SK-N-SH (cell line): ENCODE data around the gene TMEM41B. TPM values are rescaled to one million over a fixed set of nuclear protein-coding genes. Genes with fewer than 3 reads are reported as not detected.
"Not testable (repeated sequence)": the region's sequence is repeated elsewhere in the genome, so short reads cannot be mapped to it uniquely, and the experiment has no call there.

Source experiments
- CTCF ChIA-PET: fragments of 300-600, 350-600 bp; formaldehyde crosslinking; extraction: SDS; loops from one replicate; lab custom pipeline; 2021; lab: Yijun Ruan, JAX
- POLR2A ChIA-PET: fragments of 350-600 bp; sonication (Branson Sonifier 250); formaldehyde crosslinking; extraction: SDS; loops from one replicate; lab custom pipeline; 2020; ENCODE audit warnings: antibody characterized with exemption, inconsistent platforms; lab: Yijun Ruan, JAX
- DNase-seq: peaks from one replicate; pipeline ENCODE4 v3.0.0; 2012
- H2AFZ ChIP-seq: fragments of 200-600 bp; sonication (generic); 2 replicates; pipeline ENCODE4 v1.8.1; 2016; ENCODE audit warnings: antibody characterized with exemption, mild to moderate bottlenecking, low read depth
- H3F3A ChIP-seq: fragments of 200-600 bp; sonication (generic); replicated peaks from 2 replicates; pipeline ENCODE3; 2016; ENCODE audit warnings: antibody characterized with exemption, mild to moderate bottlenecking; ENCODE audit not compliant: insufficient read depth
- H3K27ac ChIP-seq, 2 experiments: fragments of 200-500 bp in 1 of 2; fragments of 200-600 bp in 1 of 2; sonication (Bioruptor generic) in 1 of 2; sonication (generic), shearing (Covaris generic) in 1 of 2; 2 replicates each; pipeline versions ENCODE4 v1.5.1 to v1.6.1; 2014 to 2016; ENCODE audit warnings: low read depth in 2 of 2, inconsistent platforms in 1 of 2, low read length in 1 of 2, mild to moderate bottlenecking in 1 of 2, mixed read lengths in 1 of 2
- H3K27me3 ChIP-seq: fragments of 200-600 bp; sonication (generic), shearing (Covaris generic); 2 replicates; pipeline ENCODE4 v1.6.1; 2016; ENCODE audit warnings: mixed run types; ENCODE audit not compliant: insufficient read depth
- H3K36me3 ChIP-seq, 2 experiments: fragments of 200-500 bp in 1 of 2; fragments of 200-600 bp in 1 of 2; sonication (Bioruptor generic) in 1 of 2; sonication (generic) in 1 of 2; replicated peaks in 1 of 2; 2 replicates each; pipeline versions ENCODE3 to v1.5.1; 2014 to 2016; ENCODE audit warnings: low read length in 1 of 2, mild to moderate bottlenecking in 1 of 2; ENCODE audit not compliant: insufficient read depth in 2 of 2, control insufficient read depth in 1 of 2
- H3K4me1 ChIP-seq, 2 experiments: fragments of 200-500 bp in 1 of 2; fragments of 200-600 bp in 1 of 2; sonication (Bioruptor generic) in 1 of 2; sonication (generic), shearing (Covaris generic) in 1 of 2; 2 replicates each; pipeline versions ENCODE4 v1.5.1 to v1.6.1; 2014 to 2016; ENCODE audit warnings: low read depth in 1 of 2, low read length in 1 of 2, mixed run types in 1 of 2; ENCODE audit not compliant: insufficient read depth in 2 of 2, control insufficient read depth in 1 of 2
- H3K4me2 ChIP-seq: fragments of 200-600 bp; sonication (generic), shearing (Covaris generic); 2 replicates; pipeline ENCODE4 v1.6.1; 2017; ENCODE audit warnings: mixed run types
- H3K4me3 ChIP-seq, 2 experiments: fragments of 200-500 bp in 1 of 2; fragments of 200-600 bp in 1 of 2; sonication (Bioruptor generic) in 1 of 2; sonication (generic), shearing (Covaris generic) in 1 of 2; 2 replicates each; pipeline versions ENCODE4 v1.5.1 to v1.8.1; 2014 to 2016; ENCODE audit warnings: low read depth in 2 of 2, inconsistent platforms in 1 of 2, low read length in 1 of 2, mild to moderate bottlenecking in 1 of 2, mixed read lengths in 1 of 2, moderate library complexity in 1 of 2
- H3K79me2 ChIP-seq: fragments of 200-600 bp; sonication (generic); 2 replicates; pipeline ENCODE4 v1.8.1; 2017; ENCODE audit warnings: mild to moderate bottlenecking; ENCODE audit not compliant: insufficient read depth
- H3K9ac ChIP-seq: fragments of 200-600 bp; sonication (generic); 2 replicates; pipeline ENCODE4 v1.6.1; 2017; ENCODE audit warnings: mixed run types
- H3K9me2 ChIP-seq: fragments of 200-600 bp; sonication (generic); 2 replicates; pipeline ENCODE4 v1.6.1; 2017; ENCODE audit warnings: mixed run types
- H3K9me3 ChIP-seq: fragments of 200-600 bp; sonication (generic); 2 replicates; pipeline ENCODE4 v1.6.1; 2017; ENCODE audit warnings: mixed run types, mild to moderate bottlenecking, moderate library complexity
- H4K20me1 ChIP-seq: fragments of 200-600 bp; sonication (generic); 2 replicates; pipeline ENCODE4 v1.6.1; 2017; ENCODE audit warnings: mild to moderate bottlenecking, mixed run types; ENCODE audit not compliant: insufficient read depth
- JUND ChIP-seq: IDR thresholded peaks from 2 replicates; pipeline ENCODE4 v1.4.0; 2012
- NFIC ChIP-seq: IDR thresholded peaks from 2 replicates; pipeline ENCODE4 v1.4.0; 2012; ENCODE audit warnings: borderline replicate concordance
- RCOR1 ChIP-seq: fragments of 150-350 bp; IDR thresholded peaks from 2 replicates; pipeline ENCODE4 v1.6.1; 2017; ENCODE audit warnings: antibody characterized with exemption, low read length
- RFX5 ChIP-seq: IDR thresholded peaks from 2 replicates; pipeline ENCODE4 v1.6.1; 2012; ENCODE audit warnings: mild to moderate bottlenecking, improper control_type of control experiment, low read length
- RXRA ChIP-seq: IDR thresholded peaks from 2 replicates; pipeline ENCODE4 v1.4.0; 2012; ENCODE audit warnings: low read depth, mild to moderate bottlenecking, borderline replicate concordance
- SMC3 ChIP-seq: IDR thresholded peaks from 2 replicates; pipeline ENCODE4 v1.6.1; 2012; ENCODE audit warnings: low read depth, low read length, improper control_type of control experiment
- YY1 ChIP-seq: IDR thresholded peaks from 2 replicates; pipeline ENCODE4 v1.4.0; 2012; ENCODE audit warnings: low read depth, mild to moderate bottlenecking
- WGBS: methylation state at CpG from one replicate; pipeline ENCODE4 v1.1.6; 2017; ENCODE audit warnings: low lambda C conversion rate; 5-methylcytosine and 5-hydroxymethylcytosine counted together
- polyA plus RNA-seq, 3 experiments: library from polyadenylated mRNA; depleted of rRNA; stranded (reverse); fragments of >200 nt; gene quantifications; 2 replicates each; pipeline ENCODE4 v1.2.3, GENCODE V29; 2012
- TF ChIP-seq, protein P1 (sequence below): IDR thresholded peaks from 2 replicates; pipeline ENCODE4 v1.4.0; 2012; ENCODE audit warnings: low read depth

TMEM41B gene
- polyA plus RNA-seq, 1 of the 3 experiments (the other 2 are of a cell fraction): 23.5 TPM

DNA sequence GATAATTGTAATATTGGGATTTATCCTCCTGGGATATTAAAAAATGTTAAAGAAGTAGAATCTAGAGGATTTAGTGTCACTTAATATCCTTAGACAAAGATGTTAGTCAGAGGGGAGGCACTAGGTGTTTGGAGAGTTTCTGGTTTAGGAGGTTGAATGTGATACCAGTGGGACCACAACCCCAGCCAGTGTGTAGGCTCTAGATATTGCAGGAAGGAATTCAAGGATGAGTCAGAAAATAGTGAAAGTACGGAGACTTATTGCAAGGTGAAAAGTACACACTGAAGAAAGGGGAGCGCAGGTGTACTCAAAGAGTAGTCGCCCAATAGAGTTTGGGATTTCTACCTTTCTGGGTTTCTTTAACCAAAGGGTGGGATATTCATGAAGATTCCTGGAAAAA is 5.7 kb upstream of the TMEM41B start:
- Histone ChIP-seq H3K36me3 (no peaks in the 10 kb centered on the region), H3K27ac (no peak overlapping the region), H4K20me1 (no peaks in the 10 kb centered on the region), H2AFZ (no peak overlapping the region), H3F3A (peaks cover 9% of the 10 kb centered on the region), H3K9me3 (no peaks in the 10 kb centered on the region), H3K9ac (no peak overlapping the region), H3K9me2 (no peaks in the 10 kb centered on the region), H3K4me1 (peaks cover 2 to 6% of the 10 kb centered on the region in 2 experiments; a peak in 3 of 4 replicates)
- WGBS: 91% methylated on average over 3 of the region's 3 CpGs
- POLR2A ChIA-PET: no interaction called here
- no peak for TF ChIP-seq RFX5
- no peak for TF ChIP-seq RCOR1
- TF ChIP-seq, protein P1, sequence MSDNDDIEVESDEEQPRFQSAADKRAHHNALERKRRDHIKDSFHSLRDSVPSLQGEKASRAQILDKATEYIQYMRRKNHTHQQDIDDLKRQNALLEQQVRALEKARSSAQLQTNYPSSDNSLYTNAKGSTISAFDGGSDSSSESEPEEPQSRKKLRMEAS: no peak
- no peak for TF ChIP-seq YY1
- TF ChIP-seq SMC3: no peak
- no peak for TF ChIP-seq RXRA
- TF ChIP-seq NFIC: no peak
- no peak for TF ChIP-seq JUND
- TF ChIP-seq, all 33 proteins: peak for 0
- no peak overlapping the region for H3K4me3 ChIP-seq
- no peaks in the 10 kb centered on the region for H3K27me3 ChIP-seq
- no peaks in the 10 kb centered on the region for H3K79me2 ChIP-seq
- CTCF ChIA-PET: no interaction called here
- no peak overlapping the region for H3K4me2 ChIP-seq
- no peak for DNase-seq

DNA sequence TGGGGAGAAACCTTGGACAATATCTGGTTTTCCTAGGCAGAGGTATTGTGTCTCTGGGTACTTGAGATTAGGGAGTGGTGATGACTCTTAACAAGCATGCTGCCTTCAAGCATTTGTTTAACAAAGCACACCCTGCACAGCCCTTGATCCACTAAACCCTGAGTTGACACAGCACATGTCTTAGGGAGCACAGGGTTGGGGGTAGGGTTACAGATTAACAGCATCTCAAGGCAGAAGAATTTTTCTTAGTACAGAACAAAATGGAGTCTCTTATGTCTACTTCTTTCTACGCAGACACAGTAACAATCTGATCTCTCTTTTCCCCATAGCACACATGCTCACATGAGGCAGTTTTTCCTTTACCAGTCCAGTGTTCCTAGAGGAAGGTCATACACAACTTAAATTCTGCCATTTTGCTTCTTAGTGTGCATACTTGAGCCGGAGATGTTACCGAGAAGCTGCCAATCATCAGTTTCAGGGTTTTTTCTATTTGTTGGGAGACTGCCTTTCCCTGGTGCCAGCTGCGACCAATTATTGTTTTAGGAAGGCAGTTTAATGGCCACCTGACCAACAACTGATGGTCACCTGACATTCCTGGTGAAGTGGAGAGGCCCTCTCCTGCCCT is 5.1 kb upstream of the TMEM41B start:
- H3K79me2 ChIP-seq, H3K9ac ChIP-seq, H3K36me3 ChIP-seq, H2AFZ ChIP-seq, DNase-seq, H3K27ac ChIP-seq, H3K4me1 ChIP-seq, POLR2A ChIA-PET, CTCF ChIA-PET, H3K27me3 ChIP-seq, H3K4me2 ChIP-seq, H3K9me2 ChIP-seq, H3K9me3 ChIP-seq, H4K20me1 ChIP-seq, H3K4me3 ChIP-seq: not testable (repeated sequence)
- 96% methylated on average over 4 of the region's 4 CpGs for WGBS
- peaks cover 12% of the 10 kb centered on the region for H3F3A ChIP-seq

DNA sequence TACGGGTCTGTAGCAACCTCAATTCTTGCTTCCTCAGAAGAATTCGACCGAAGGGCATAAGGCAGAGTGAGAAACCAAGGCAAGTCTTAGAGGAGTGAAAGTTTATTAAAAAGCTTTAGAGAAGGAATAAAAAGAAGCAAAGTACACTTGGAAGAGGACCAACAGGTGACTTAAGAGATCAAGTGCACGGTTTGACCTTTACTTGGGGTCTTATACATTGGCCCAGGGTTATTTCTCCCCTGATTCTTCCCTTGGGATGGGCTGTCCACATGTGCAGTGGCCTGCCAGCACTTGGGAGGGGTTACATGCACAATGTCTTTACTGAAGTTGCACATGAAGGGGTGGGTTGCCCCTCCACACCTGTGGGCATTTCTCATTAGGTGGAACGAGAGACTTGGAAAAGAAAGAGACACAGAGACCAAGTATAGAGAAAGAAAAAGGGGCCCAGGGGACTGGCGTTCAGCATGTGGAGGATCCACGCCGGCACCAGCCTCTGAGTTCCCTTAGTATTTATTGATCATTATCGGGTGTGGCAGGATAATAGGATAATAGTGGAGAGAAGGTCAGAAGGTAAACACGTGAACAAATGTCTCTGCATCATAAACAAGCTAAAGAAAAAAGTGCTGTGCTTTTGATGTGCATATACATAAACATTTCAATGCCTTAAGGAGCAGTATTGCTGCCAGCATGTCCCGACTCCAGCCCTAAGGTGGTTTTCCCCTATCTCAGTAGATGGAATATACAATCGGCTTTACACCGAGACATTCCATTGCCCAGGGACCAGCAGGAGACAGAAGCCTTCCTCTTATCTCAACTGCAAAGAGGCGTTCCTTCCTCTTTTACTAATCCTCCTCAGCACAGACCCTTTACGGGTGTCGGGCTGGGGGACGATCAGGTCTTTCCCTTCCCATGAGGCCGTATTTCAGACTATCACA is 4.3 kb upstream of the TMEM41B start:
- CTCF ChIA-PET, H3K27me3 ChIP-seq, H3K9me3 ChIP-seq, H3K4me2 ChIP-seq, H3K4me1 ChIP-seq, DNase-seq, H2AFZ ChIP-seq, H3K9me2 ChIP-seq, POLR2A ChIA-PET, H4K20me1 ChIP-seq, H3K79me2 ChIP-seq, H3K36me3 ChIP-seq, H3K4me3 ChIP-seq, H3K27ac ChIP-seq, H3K9ac ChIP-seq: not testable (repeated sequence)
- 84% methylated on average over 18 of the region's 18 CpGs for WGBS
- peaks cover 12% of the 10 kb centered on the region for H3F3A ChIP-seq
